ENCODE data around the gene ADGRL2. TPM values are rescaled to one million over a fixed set of nuclear protein-coding genes. Genes with fewer than 3 reads are reported as not detected.

The ADGRL2 gene
- total RNA-seq, 2 donors from 2014 or later, result 61.6 to 76.4 TPM

GRCh38 chr1:81850031-81850430, 49.3 kb downstream of the ADGRL2 start:
- H3K27me3 ChIP-seq (ENCODE audit: control insufficient read depth, insufficient read depth, low read length, poor library complexity, severe bottlenecking), result no peaks in the 10 kb centered on the region
- no peak overlapping the region for H3K27ac ChIP-seq (ENCODE audit: low read depth, low read length)
- no peaks in the 10 kb centered on the region for H3K9me3 ChIP-seq (ENCODE audit: control insufficient read depth, low read length)
- Mint-ChIP-seq H3K4me3 (no peak overlapping the region), H3K4me1 (peaks cover 70% of the 10 kb centered on the region), H3K9me3 (no peaks in the 10 kb centered on the region), H3K36me3 (ENCODE audit: low read depth) (peaks cover 9% of the 10 kb centered on the region), H3K27ac (no peak overlapping the region), H3K27me3 (ENCODE audit: insufficient read depth) (no peaks in the 10 kb centered on the region)
- H3K36me3 ChIP-seq (ENCODE audit: control insufficient read depth, insufficient read depth, low read length), result no peaks in the 10 kb centered on the region
- 44 to 73% methylated on average over 1 to 3 of the region's 3 CpGs for WGBS, 2 experiments (ENCODE audit: insufficient coverage in 1 of 2, insufficient read length in 1 of 2)
- DNase-seq, result no peak
- TF ChIP-seq CTCF (conservative IDR thresholded peaks at IDR 0.05), result no peak
- H3K4me3 ChIP-seq (ENCODE audit: low read length), result peak overlapping the region; percentile 43
- no peak overlapping the region for H3K9ac ChIP-seq (ENCODE audit: extremely low read depth, low read length, poor library complexity, severe bottlenecking)
- H3K4me1 ChIP-seq (ENCODE audit: control insufficient read depth, insufficient read depth, low read length), result peaks cover 38% of the 10 kb centered on the region

GRCh38 chr1:81850495-81850894, 49.8 kb downstream of the ADGRL2 start:
- no peaks in the 10 kb centered on the region for H3K9me3 ChIP-seq (ENCODE audit: control insufficient read depth, low read length)
- Mint-ChIP-seq H3K4me1 (peaks cover 70% of the 10 kb centered on the region), H3K36me3 (ENCODE audit: low read depth) (peaks cover 7% of the 10 kb centered on the region), H3K4me3 (no peak overlapping the region), H3K9me3 (no peaks in the 10 kb centered on the region), H3K27me3 (ENCODE audit: insufficient read depth) (no peaks in the 10 kb centered on the region), H3K27ac (no peak overlapping the region)
- DNase-seq, result no peak
- H3K36me3 ChIP-seq (ENCODE audit: control insufficient read depth, insufficient read depth, low read length), result no peaks in the 10 kb centered on the region
- H3K4me1 ChIP-seq (ENCODE audit: control insufficient read depth, insufficient read depth, low read length), result peaks cover 38% of the 10 kb centered on the region
- no peak overlapping the region for H3K27ac ChIP-seq (ENCODE audit: low read depth, low read length)
- peak overlapping the region; percentile 43 for H3K4me3 ChIP-seq (ENCODE audit: low read length)
- H3K9ac ChIP-seq (ENCODE audit: extremely low read depth, low read length, poor library complexity, severe bottlenecking), result no peak overlapping the region
- H3K27me3 ChIP-seq (ENCODE audit: control insufficient read depth, insufficient read depth, low read length, poor library complexity, severe bottlenecking), result no peaks in the 10 kb centered on the region
- no peak for TF ChIP-seq CTCF (conservative IDR thresholded peaks at IDR 0.05)

GRCh38 chr1:81851217-81851616, 50.5 kb downstream of the ADGRL2 start:
- Mint-ChIP-seq H3K27ac (no peak overlapping the region), H3K36me3 (ENCODE audit: low read depth) (peaks cover 7% of the 10 kb centered on the region), H3K4me1 (peaks cover 70% of the 10 kb centered on the region), H3K27me3 (ENCODE audit: insufficient read depth) (no peaks in the 10 kb centered on the region), H3K9me3 (no peaks in the 10 kb centered on the region), H3K4me3 (no peak overlapping the region)
- Histone ChIP-seq H3K9me3 (ENCODE audit: control insufficient read depth, low read length) (no peaks in the 10 kb centered on the region), H3K9ac (ENCODE audit: extremely low read depth, low read length, poor library complexity, severe bottlenecking) (no peak overlapping the region), H3K27me3 (ENCODE audit: control insufficient read depth, insufficient read depth, low read length, poor library complexity, severe bottlenecking) (no peaks in the 10 kb centered on the region), H3K4me1 (ENCODE audit: control insufficient read depth, insufficient read depth, low read length) (peaks cover 38% of the 10 kb centered on the region), H3K4me3 (ENCODE audit: low read length) (no peak overlapping the region), H3K36me3 (ENCODE audit: control insufficient read depth, insufficient read depth, low read length) (no peaks in the 10 kb centered on the region), H3K27ac (ENCODE audit: low read depth, low read length) (no peak overlapping the region)
- no peak for TF ChIP-seq CTCF (conservative IDR thresholded peaks at IDR 0.05)
- DNase-seq, result no peak
- 95 to 100% methylated on average over 1 to 2 of the region's 2 CpGs for WGBS, 2 experiments (ENCODE audit: insufficient coverage in 1 of 2, insufficient read length in 1 of 2)
